Measurements from ENCODE around the gene CTNNA2.

GRCh38 chr2:80670763-80671162, 1157.9 kb downstream of the CTNNA2 start:
- TF ChIP-seq CTCF (conservative IDR thresholded peaks at IDR 0.05 in 1 of 2, IDR thresholded peaks at IDR 0.05 in 1 of 2; ENCODE audit: extremely low read depth in 1 of 2, insufficient read depth in 1 of 2, low read depth in 1 of 2, low read length in 2 of 2): no peak
- no peak for TF ChIP-seq EZH2 (IDR thresholded peaks at IDR 0.05; ENCODE audit: borderline replicate concordance, low read length)

All from mammary epithelial cell (primary cell).